ENCODE measurements around the gene FBXO17.

The FBXO17 gene

GRCh38 chr19:38978326-38978689 is 2.8 kb upstream of the FBXO17 start:
- H3K36me3 ChIP-seq (ENCODE audit: insufficient read depth, low read length), result no peaks in the 10 kb centered on the region
- ATAC-seq (ENCODE audit: insufficient read depth, low read depth), result no peak
- H3K27ac ChIP-seq (ENCODE audit: low read length), result no peak overlapping the region
- TF ChIP-seq EZH2 (IDR thresholded peaks at IDR 0.05; ENCODE audit: borderline replicate concordance, low read depth, low read length, severe bottlenecking), result no peak
- TF ChIP-seq, protein P1, sequence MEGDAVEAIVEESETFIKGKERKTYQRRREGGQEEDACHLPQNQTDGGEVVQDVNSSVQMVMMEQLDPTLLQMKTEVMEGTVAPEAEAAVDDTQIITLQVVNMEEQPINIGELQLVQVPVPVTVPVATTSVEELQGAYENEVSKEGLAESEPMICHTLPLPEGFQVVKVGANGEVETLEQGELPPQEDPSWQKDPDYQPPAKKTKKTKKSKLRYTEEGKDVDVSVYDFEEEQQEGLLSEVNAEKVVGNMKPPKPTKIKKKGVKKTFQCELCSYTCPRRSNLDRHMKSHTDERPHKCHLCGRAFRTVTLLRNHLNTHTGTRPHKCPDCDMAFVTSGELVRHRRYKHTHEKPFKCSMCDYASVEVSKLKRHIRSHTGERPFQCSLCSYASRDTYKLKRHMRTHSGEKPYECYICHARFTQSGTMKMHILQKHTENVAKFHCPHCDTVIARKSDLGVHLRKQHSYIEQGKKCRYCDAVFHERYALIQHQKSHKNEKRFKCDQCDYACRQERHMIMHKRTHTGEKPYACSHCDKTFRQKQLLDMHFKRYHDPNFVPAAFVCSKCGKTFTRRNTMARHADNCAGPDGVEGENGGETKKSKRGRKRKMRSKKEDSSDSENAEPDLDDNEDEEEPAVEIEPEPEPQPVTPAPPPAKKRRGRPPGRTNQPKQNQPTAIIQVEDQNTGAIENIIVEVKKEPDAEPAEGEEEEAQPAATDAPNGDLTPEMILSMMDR (IDR thresholded peaks at IDR 0.05; ENCODE audit: borderline replicate concordance, extremely low read depth, low read length, poor library complexity, severe bottlenecking), result no peak
- no peak overlapping the region for H3K9ac ChIP-seq (ENCODE audit: low read depth, low read length)
- H3K9me3 ChIP-seq (ENCODE audit: insufficient read depth, low read length, severe bottlenecking), result peaks cover 14% of the 10 kb centered on the region
- no peak for DNase-seq
- H3K79me2 ChIP-seq (ENCODE audit: insufficient read depth, low read length), result no peaks in the 10 kb centered on the region
- H2AFZ ChIP-seq (ENCODE audit: low read depth, low read length), result no peak overlapping the region
- H3K4me3 ChIP-seq (ENCODE audit: low read depth in 1 of 2, low read length in 2 of 2), result no peak overlapping the region
- no peaks in the 10 kb centered on the region for H4K20me1 ChIP-seq (ENCODE audit: insufficient read depth, low read length)
- no peaks in the 10 kb centered on the region for H3K4me1 ChIP-seq (ENCODE audit: insufficient read depth, low read length)
- H3K4me2 ChIP-seq (ENCODE audit: insufficient read depth, low read length), result no peak overlapping the region
- H3K27me3 ChIP-seq (ENCODE audit: insufficient read depth, low read length, poor library complexity), result no peaks in the 10 kb centered on the region

GRCh38 chr19:38977445-38978325 is 2.1 kb upstream of the FBXO17 start:
- Histone ChIP-seq H4K20me1 (ENCODE audit: insufficient read depth, low read length) (no peaks in the 10 kb centered on the region), H3K9me3 (ENCODE audit: insufficient read depth, low read length, severe bottlenecking) (peaks cover 14% of the 10 kb centered on the region), H3K9ac (ENCODE audit: low read depth, low read length) (no peak overlapping the region), H3K4me2 (ENCODE audit: insufficient read depth, low read length) (no peak overlapping the region), H3K4me3 (ENCODE audit: low read depth in 1 of 2, low read length in 2 of 2) (no peak overlapping the region), H3K79me2 (ENCODE audit: insufficient read depth, low read length) (no peaks in the 10 kb centered on the region), H3K27ac (ENCODE audit: low read length) (no peak overlapping the region), H3K27me3 (ENCODE audit: insufficient read depth, low read length, poor library complexity) (no peaks in the 10 kb centered on the region), H3K4me1 (ENCODE audit: insufficient read depth, low read length) (no peaks in the 10 kb centered on the region), H2AFZ (ENCODE audit: low read depth, low read length) (no peak overlapping the region), H3K36me3 (ENCODE audit: insufficient read depth, low read length) (no peaks in the 10 kb centered on the region)
- ATAC-seq (ENCODE audit: insufficient read depth, low read depth), result no peak
- no peak for TF ChIP-seq EZH2 (IDR thresholded peaks at IDR 0.05; ENCODE audit: borderline replicate concordance, low read depth, low read length, severe bottlenecking)
- TF ChIP-seq, protein P1 (IDR thresholded peaks at IDR 0.05; ENCODE audit: borderline replicate concordance, extremely low read depth, low read length, poor library complexity, severe bottlenecking), result no peak
- no peak for DNase-seq

GRCh38 chr19:38975861-38976271 is 324 bp upstream of the FBXO17 start:
- TF ChIP-seq, protein P1 (IDR thresholded peaks at IDR 0.05; ENCODE audit: borderline replicate concordance, extremely low read depth, low read length, poor library complexity, severe bottlenecking), result no peak
- TF ChIP-seq EZH2 (IDR thresholded peaks at IDR 0.05; ENCODE audit: borderline replicate concordance, low read depth, low read length, severe bottlenecking), result no peak
- H3K27ac ChIP-seq (ENCODE audit: low read length), result no peak overlapping the region

More at GRCh38 chr19:38975861-38976271, 324 bp upstream of the FBXO17 start:
- Histone ChIP-seq H3K36me3 (ENCODE audit: insufficient read depth, low read length) (no peaks in the 10 kb centered on the region), H2AFZ (ENCODE audit: low read depth, low read length) (no peak overlapping the region), H3K4me3 (ENCODE audit: low read depth in 1 of 2, low read length in 2 of 2) (no peak overlapping the region), H3K79me2 (ENCODE audit: insufficient read depth, low read length) (no peaks in the 10 kb centered on the region), H3K9me3 (ENCODE audit: insufficient read depth, low read length, severe bottlenecking) (peaks cover 9% of the 10 kb centered on the region), H3K4me2 (ENCODE audit: insufficient read depth, low read length) (no peak overlapping the region), H3K27me3 (ENCODE audit: insufficient read depth, low read length, poor library complexity) (no peaks in the 10 kb centered on the region), H3K9ac (ENCODE audit: low read depth, low read length) (no peak overlapping the region), H4K20me1 (ENCODE audit: insufficient read depth, low read length) (no peaks in the 10 kb centered on the region), H3K4me1 (ENCODE audit: insufficient read depth, low read length) (no peaks in the 10 kb centered on the region)
- DNase-seq (no peak), ATAC-seq (ENCODE audit: insufficient read depth, low read depth) (no peak)

All from DND-41 (cell line).